Ramos (cell line): ENCODE measurements around the gene AP1S3.

Source experiments
- in situ Hi-C: fragments of 300-500 bp; cut with MboI; formaldehyde crosslinking; loops from one replicate; pipeline ENCODE4 v1.14.3; 2022; ENCODE audit warnings: low sequenced_read_pairs; ENCODE audit not compliant: unreplicated experiment

AP1S3 gene

DNA sequence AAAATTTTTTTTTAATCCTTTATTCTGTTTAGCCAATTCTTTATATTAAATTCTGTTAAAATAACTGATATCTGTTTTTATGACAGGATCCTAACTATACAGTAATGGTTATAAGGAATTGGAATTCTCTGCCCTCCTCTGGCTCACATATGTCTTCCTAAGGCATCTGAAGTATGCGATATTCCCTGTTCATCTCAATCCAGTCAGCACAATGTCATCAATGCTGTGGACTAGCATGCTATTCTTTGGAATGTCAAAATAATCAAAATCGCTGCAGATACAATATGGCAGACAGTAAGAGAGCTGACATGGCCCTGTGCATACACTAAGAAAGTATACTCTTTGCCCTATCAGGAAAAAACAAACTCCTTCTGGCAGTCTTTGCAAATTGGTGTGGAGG lies 107.6 kb downstream of the AP1S3 start:
- in situ Hi-C loops: no loop called here

DNA sequence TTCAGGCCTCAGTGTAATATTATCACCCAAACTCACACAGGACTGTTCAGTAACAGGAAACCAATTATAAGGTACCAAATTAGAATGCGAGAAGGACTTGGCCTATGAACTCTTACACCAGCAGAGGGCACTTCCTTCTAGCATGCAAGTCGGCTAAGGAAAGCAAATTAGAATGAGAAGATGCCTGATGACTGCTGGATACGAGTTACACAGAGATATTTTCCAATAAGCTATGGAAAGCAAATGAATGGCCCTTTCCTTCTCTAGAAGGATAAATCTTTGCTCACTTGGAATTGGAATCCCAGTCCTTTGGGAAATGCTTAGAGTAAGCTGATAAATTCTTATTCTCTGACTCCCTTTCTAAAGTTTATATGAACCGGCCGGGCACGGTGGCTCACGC lies 109.8 kb downstream of the AP1S3 start:
- in situ Hi-C loops: no loop called here

DNA sequence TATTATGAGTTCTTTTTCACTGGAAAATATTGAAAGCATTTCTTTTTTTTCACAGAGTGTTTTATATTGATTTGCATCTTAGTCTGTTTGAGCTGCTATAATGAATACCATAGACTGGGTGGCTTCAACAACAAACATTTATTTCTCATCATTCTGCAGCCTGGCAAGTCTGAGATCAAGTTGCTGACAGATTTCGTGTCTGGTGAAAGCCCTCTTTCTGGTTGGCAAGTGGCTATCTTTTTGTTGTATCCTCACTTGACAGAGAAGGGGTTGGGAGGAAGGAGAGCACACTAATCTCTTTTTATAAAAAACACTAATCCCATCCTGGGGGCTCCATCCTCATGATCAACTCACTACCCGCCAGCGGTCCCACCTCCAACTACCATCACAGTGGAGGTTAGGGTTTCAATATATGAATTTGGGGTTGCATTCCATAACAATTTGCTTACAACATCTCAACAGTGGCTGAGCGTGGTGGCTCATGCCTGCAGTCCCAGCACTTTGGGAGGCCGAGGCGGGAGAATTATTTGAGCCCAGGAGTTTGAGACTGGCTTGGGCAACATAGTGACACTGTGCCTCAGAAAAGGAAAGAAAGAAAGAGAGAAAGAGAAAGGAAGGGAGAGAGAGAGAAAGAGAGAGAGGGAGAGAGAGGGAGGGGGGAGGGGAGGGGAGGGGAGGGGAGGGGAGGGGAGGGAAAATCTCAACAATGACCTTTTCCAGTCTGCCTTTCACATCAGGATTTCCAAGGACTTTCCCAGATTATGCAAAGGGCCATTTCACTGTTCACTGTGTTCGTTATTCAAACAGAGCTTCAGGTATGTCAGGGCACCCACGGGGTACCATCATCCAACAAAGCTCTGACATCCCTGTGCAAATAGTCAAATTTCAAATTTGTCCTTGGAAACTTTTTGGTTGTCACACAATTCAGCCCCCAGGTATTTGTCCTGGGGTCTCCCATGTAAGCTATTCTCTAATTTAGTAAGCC lies 111.1 kb downstream of the AP1S3 start:
- in situ Hi-C loops: no loop called here

DNA sequence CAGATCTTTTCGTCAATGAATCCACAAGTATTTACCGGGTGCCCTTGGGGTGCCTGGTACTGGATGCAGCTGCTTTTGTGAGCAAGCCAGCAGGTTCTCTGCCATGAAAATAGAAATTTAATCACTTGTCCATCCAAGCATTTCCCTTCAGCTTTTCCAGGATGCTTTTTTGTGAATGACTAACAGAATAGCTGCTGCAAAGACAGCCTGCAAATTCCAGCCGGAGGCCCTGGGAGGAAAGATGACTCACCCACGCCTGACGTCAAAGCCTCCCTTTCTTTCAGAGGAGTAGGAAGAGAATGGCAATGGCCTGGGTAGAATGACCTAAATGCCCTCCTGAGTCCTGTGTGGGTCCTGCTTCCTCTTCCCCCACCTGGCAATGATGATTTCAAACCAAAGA lies 111.9 kb downstream of the AP1S3 start:
- in situ Hi-C loops: no loop called here

DNA sequence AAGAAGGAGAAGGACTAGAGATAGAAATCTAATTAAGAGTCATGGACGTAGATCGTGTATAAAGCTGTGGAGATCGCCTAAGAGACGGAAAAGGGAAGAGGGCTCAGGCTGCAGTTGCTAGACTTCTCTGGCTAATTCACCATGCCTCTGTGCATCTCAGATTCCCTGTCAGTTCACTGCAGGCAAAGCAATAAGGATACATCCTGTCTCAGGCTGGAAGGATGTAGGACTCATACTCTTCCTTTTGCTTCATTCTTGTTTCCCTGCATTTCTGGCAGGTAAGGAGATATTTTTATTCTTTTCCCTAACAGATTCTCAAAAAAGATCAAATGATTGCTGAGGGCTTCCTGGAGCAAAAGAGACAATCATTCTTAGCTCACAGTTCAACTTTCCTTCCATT lies 112.5 kb downstream of the AP1S3 start:
- in situ Hi-C loops: no loop called here

DNA sequence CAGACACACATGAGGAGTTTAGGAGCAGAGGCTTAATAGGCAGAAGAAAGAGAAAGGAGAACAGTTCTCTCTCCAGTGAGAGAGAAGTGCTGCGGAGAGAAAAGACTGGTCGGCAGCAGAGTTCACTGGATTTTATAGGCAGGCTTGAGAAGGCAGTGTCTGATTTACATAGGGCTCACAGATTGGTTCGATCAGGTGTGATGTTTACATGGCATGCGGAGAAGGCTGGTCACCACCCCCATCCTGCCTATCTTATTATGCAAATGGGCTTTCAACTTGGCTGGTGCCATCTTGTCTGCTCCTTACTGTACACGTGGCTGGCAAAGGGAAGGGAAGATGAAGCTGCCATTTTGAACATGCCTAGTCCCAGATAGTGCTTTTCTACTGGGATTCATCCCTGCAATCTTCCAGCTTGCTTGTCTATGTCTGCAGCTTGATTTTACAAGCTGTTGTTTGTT lies 113.4 kb downstream of the AP1S3 start:
- in situ Hi-C loops: no loop called here

DNA sequence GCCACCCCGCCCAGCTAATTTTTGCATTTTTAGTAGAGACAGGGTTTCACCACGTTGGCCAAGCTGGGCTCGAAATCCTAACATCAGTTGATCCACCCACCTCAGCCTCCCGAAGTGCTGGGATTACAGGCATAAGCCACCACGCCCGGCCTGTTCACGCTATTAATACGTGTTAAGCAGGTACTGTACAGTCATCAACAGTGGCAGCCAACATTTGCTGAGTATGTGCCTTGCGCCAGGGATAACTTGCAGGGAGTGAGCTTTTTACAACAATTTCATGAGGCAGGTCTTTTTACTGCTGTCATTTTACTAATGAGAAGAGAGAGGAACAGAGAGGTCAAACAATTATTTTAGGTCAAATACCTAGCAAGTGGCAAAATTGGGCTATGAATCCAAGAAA lies 115.2 kb downstream of the AP1S3 start:
- in situ Hi-C loops: no loop called here

DNA sequence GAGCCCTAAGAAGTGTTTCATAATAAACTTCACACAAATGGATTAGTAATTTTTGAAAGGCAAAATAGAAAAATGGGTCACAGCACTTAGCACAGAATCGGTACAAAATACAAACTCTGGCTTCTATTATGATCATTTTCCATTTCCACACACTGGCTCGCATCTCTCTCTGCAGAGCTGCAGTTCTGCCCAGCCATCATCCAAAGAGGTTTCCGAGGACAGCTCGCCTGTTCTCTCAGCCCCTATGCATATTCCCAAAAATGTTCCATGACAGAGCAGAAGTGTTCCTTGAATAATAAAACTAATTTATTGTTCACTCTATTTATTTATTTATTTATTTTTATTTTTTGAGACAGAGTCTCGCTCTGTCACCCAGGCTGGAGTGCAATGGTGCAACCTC lies 115.6 kb downstream of the AP1S3 start:
- in situ Hi-C loops: no loop called here

DNA sequence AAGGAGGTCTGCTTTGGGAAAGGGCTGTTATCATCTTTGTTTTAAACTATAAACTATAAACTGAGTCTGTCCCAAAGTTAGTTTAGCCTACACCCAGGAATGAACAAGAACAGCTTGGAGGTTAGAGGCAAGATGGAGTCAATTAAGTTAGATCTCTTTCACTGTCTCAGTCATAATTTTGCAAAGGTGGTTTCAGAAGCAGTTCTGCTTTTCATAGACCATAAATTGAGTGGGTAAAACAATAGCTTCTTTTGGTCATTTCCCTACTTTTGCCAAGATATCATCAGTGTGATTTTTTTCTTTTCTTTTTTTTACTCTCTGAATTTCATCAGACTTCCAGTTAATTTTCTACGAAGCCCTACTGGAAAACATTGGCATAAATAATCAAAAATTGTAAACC lies 117.0 kb downstream of the AP1S3 start:
- in situ Hi-C loops: no loop called here

DNA sequence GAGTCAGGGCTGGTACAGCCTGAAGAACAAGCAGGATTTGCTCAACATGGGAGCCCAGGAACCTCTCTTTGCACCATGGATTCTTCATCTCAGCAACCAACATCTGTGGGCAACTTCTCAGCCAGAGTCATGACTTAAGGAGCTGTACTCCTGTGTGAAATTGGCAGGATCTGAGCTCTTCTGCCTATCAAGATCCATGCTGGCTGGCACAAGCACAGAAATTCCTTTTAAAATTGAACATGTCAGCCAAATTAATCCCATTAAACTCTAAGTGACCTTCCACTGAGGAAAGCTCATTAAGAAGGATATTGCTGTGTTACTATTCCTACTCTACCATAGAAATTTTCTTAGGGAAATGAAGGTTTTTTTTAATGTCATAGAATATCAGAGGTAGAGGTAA lies 124.7 kb downstream of the AP1S3 start:
- in situ Hi-C loops: no loop called here

DNA sequence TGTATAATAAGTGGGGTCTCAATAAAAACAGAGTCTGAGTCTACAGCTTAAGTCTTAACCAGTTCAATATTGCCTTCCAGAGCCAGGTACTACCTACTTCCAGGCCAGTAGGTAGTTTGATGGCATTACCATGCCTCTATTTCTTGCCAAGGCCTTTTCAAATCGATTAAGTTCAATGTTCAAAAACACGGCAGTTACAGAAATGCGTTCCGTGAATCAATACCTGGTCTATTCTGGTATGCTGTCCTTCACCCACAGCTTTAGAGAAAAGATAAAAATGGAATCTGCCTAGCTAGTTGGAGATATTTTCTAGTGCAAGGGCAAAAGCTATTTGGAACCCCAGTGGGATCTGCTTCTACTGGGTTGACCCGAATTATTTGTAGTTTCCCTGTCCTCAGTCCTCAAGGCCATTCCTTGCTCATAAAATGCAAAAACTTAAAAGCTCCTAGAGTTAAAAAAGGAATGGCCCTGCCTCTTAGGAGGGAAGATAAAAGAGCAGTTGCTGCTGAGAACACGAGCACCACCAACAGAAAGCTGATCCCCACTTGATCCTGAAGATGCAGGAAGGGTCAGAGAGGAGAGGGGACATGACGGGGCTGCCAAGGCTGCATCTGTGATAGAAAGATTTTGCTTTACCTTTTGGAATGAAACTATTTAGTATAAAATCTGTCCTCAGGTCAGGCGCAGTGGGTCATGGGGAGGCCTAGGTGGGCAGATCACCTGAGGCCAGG lies 125.6 kb downstream of the AP1S3 start:
- in situ Hi-C loops: no loop called here
